Measurements from ENCODE around the gene ZFAND3. TPM values are rescaled to one million over a fixed set of nuclear protein-coding genes. Genes with fewer than 3 reads are reported as not detected.
A peak's percentile ranks its signal among the peaks of the same experiment; 100 is the strongest.

The ZFAND3 gene
- total and polyA plus RNA-seq, 2 of the 4 experiments (the other 2 are of a cell fraction) = 10.9 to 26.7 TPM

GRCh38 chr6:38024908-38025307, 205.4 kb downstream of the ZFAND3 start:
- Histone ChIP-seq H2BK5ac (ENCODE audit: low read depth, low read length, poor library complexity, severe bottlenecking) (no peak overlapping the region), H3K18ac (ENCODE audit: low read depth, low read length) (no peak overlapping the region), H2BK20ac (ENCODE audit: low read depth, low read length) (no peak overlapping the region), H3K4me1 (ENCODE audit: control insufficient read depth, insufficient read depth, low read length) (peaks cover 2% of the 10 kb centered on the region; the same call in 1 of the 2 replicates), H2BK120ac (ENCODE audit: low read depth, low read length) (no peak overlapping the region), H2AK5ac (ENCODE audit: low read depth, low read length) (no peak overlapping the region), H3K4me2 (ENCODE audit: low read depth, low read length) (no peak overlapping the region), H3K9ac (ENCODE audit: low read depth, low read length) (no peak overlapping the region), H3K4ac (ENCODE audit: low read depth, low read length) (no peak overlapping the region), H3K9me3 (ENCODE audit: control insufficient read depth, insufficient read depth, low read length) (no peaks in the 10 kb centered on the region), H4K91ac (ENCODE audit: insufficient read depth, low read depth, low read length) (no peak overlapping the region), H2BK15ac (ENCODE audit: low read depth, low read length) (no peak overlapping the region), H2AK9ac (replicated peaks; ENCODE audit: low read depth, low read length, poor library complexity) (no peak overlapping the region), H3K14ac (replicated peaks; ENCODE audit: low read depth, low read length) (no peak overlapping the region), H3K23ac (ENCODE audit: low read depth, low read length) (no peak overlapping the region), H4K5ac (ENCODE audit: low read depth, low read length) (no peak overlapping the region), H4K8ac (ENCODE audit: low read depth in 2 of 2, low read length in 2 of 2) (no peak overlapping the region), H3K27me3 (ENCODE audit: control insufficient read depth, insufficient read depth, low read length) (no peaks in the 10 kb centered on the region), H4K20me1 (ENCODE audit: insufficient read depth, low read length) (peaks cover 44% of the 10 kb centered on the region), H2AFZ (replicated peaks; ENCODE audit: low read length, poor library complexity) (no peak overlapping the region), H3K27ac (ENCODE audit: insufficient read depth, low read length) (no peak overlapping the region), H3K79me1 (ENCODE audit: low read depth in 1 of 2, low read length in 2 of 2) (peaks cover 34 to 65% of the 10 kb centered on the region in 2 experiments), H3K56ac (ENCODE audit: extremely low read depth, insufficient read depth, low read length) (no peak overlapping the region), H3K9me1 (ENCODE audit: insufficient read depth, low read length) (peaks cover 3% of the 10 kb centered on the region; the same call in 1 of the 2 replicates), H3K36me3 (ENCODE audit: control insufficient read depth, insufficient read depth, low read length) (no peaks in the 10 kb centered on the region), H3K4me3 (ENCODE audit: insufficient read depth, low read depth, low read length) (no peak overlapping the region)
- ChIA-PET POLR2A (ENCODE audit: unreplicated experiment) (no interaction called here), CTCF (no interaction called here)
- peak; percentile 52 for DNase-seq
- no peak for TF ChIP-seq USF2 (IDR thresholded peaks at IDR 0.05; ENCODE audit: low read depth, low read length)
- no peak for TF ChIP-seq MXI1 (IDR thresholded peaks at IDR 0.05; ENCODE audit: borderline replicate concordance, low read depth, low read length)
- TF ChIP-seq POLR2A (IDR thresholded peaks at IDR 0.05; ENCODE audit: low read depth, low read length) = no peak
- no peak for TF ChIP-seq MAFK (IDR thresholded peaks at IDR 0.05; ENCODE audit: low read depth, low read length)
- no peak for TF ChIP-seq RFX5 (IDR thresholded peaks at IDR 0.05; ENCODE audit: low read depth, low read length)
- TF ChIP-seq RCOR1 (IDR thresholded peaks at IDR 0.05; ENCODE audit: insufficient replicate concordance, low read length) = no peak
- TF ChIP-seq BHLHE40 (IDR thresholded peaks at IDR 0.05; ENCODE audit: low read depth, low read length) = no peak
- TF ChIP-seq ELK1 (IDR thresholded peaks at IDR 0.05; ENCODE audit: borderline replicate concordance, low read depth, low read length) = no peak
- TF ChIP-seq SMC3 (IDR thresholded peaks at IDR 0.05; ENCODE audit: low read depth, low read length) = no peak
- no peak for TF ChIP-seq NFE2L2 (IDR thresholded peaks at IDR 0.05; ENCODE audit: low read depth, low read length)
- no peak for TF ChIP-seq CEBPB (IDR thresholded peaks at IDR 0.05; ENCODE audit: low read depth, low read length)
- no peak for TF ChIP-seq FOS (IDR thresholded peaks at IDR 0.05; ENCODE audit: low read depth, low read length)
- TF ChIP-seq MAZ (IDR thresholded peaks at IDR 0.05; ENCODE audit: borderline replicate concordance, low read depth, low read length) = no peak
- no peak for TF ChIP-seq CHD1 (IDR thresholded peaks at IDR 0.05; ENCODE audit: low read depth, low read length)
- peak; percentile 52 for ATAC-seq (ENCODE audit: low read depth)
- BruUV-seq (replicated peaks) = no TSS peak
- dilution Hi-C loops (cut with HindIII; ENCODE audit: low sequenced_read_pairs, unreplicated experiment) (no loop called here), in situ Hi-C loops (cut with MboI; ENCODE audit: low sequenced_read_pairs) (no loop called here), intact Hi-C loops (cut with micrococcal nuclease) (no loop called here)

Measured in IMR-90 (cell line).